ENCODE measurements around the gene TECPR1.
A peak's percentile ranks its signal among the peaks of the same experiment; 100 is the strongest.

DNA sequence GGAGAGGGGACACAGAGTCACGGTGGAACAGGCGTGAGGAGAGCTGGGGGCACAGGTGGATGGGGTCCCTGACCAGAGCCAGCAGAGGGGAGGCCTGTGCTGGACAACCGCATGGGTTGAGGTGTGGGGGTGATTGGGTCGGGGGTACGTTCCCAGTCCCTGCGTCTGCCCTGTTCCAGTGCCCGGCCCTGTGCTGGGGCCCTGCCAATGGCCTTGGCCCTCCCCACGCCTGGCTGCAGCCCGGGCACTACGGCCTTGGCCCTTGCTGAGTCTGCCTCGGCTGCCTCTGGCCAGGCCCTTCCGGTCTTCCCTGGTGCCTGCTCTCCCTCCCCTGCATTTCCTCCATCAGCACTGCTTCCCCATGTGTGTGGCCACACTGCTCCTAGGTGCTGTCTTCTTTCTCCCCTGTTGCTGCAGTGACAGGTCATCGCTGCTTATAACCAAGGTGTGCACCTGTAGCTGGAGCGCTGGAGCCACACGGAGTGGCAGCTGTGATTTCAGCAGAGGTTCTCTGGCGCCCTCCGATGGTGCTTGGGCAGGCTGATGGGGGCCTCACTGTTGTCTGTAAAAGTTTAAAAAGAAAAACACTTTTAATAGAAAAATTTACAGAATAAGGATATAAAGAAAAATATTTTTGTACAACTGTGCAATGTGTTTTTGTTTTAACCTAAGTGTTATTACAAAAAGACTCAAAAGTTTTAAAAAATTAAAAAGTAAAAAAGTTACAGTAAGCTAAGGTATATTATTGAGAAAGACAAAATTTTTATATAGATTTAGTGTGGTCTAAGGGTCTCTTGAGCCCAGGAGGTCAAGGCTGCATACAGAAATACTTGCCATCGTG is 86.0 kb downstream of the TECPR1 start:
- no peak for TF ChIP-seq EP300 (IDR thresholded peaks at IDR 0.05)
- TF ChIP-seq, protein P1, sequence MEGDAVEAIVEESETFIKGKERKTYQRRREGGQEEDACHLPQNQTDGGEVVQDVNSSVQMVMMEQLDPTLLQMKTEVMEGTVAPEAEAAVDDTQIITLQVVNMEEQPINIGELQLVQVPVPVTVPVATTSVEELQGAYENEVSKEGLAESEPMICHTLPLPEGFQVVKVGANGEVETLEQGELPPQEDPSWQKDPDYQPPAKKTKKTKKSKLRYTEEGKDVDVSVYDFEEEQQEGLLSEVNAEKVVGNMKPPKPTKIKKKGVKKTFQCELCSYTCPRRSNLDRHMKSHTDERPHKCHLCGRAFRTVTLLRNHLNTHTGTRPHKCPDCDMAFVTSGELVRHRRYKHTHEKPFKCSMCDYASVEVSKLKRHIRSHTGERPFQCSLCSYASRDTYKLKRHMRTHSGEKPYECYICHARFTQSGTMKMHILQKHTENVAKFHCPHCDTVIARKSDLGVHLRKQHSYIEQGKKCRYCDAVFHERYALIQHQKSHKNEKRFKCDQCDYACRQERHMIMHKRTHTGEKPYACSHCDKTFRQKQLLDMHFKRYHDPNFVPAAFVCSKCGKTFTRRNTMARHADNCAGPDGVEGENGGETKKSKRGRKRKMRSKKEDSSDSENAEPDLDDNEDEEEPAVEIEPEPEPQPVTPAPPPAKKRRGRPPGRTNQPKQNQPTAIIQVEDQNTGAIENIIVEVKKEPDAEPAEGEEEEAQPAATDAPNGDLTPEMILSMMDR (IDR thresholded peaks at IDR 0.05) = peak in 1 of 4 experiments; percentile 39
- no peak for TF ChIP-seq POLR2A (IDR thresholded peaks at IDR 0.05)
